SK-N-MC (cell line): ENCODE results near the gene LEFTY1.
"Not testable (repeated sequence)": the region's sequence is repeated elsewhere in the genome, so short reads cannot be mapped to it uniquely, and the experiment has no call there.

Source experiments
- DNase-seq: peaks from one replicate; pipeline ENCODE4 v3.0.0-alpha.2; 2011; ENCODE audit warnings: low read depth, low spot score
- H3K27ac ChIP-seq: fragments of 200-600 bp; sonication (generic); 2 replicates; pipeline ENCODE4 v1.5.1; 2016; ENCODE audit warnings: mixed run types
- H3K36me3 ChIP-seq: fragments of 200-600 bp; sonication (generic); 2 replicates; pipeline ENCODE4 v1.6.1; 2017; ENCODE audit warnings: antibody characterized with exemption, low read length, mixed read lengths; ENCODE audit not compliant: insufficient read depth
- H3K4me3 ChIP-seq: fragments of 200-600 bp; sonication (generic); 2 replicates; pipeline ENCODE4 v1.5.1; 2016
- H3K9ac ChIP-seq: fragments of 200-600 bp; sonication (generic); 2 replicates; pipeline ENCODE4 v1.8.0; 2017; ENCODE audit warnings: mixed run types, mixed read lengths; ENCODE audit not compliant: insufficient read length
- H3K9me3 ChIP-seq: fragments of 200-600 bp; sonication (generic); 2 replicates; pipeline ENCODE4 v1.6.1; 2017; ENCODE audit warnings: low read depth, mild to moderate bottlenecking, antibody characterized with exemption, low read length, moderate library complexity, mixed read lengths
- EZH2 ChIP-seq: fragments of 200-600 bp; sonication (generic); IDR thresholded peaks from one replicate; pipeline ENCODE4 v1.6.1; 2017; ENCODE audit warnings: antibody characterized with exemption
- FOXP2 ChIP-seq: optimal IDR thresholded peaks from 2 replicates; pipeline ENCODE3; 2011; ENCODE audit warnings: mild to moderate bottlenecking, moderate library complexity; ENCODE audit not compliant: insufficient read depth; ENCODE audit errors: extremely low read length, control extremely low read depth
- POLR2AphosphoS5 ChIP-seq: IDR thresholded peaks from 2 replicates; pipeline ENCODE4 v1.6.1; 2012; ENCODE audit warnings: mild to moderate bottlenecking, low read depth, low read length, borderline replicate concordance

LEFTY1 gene, protein sequence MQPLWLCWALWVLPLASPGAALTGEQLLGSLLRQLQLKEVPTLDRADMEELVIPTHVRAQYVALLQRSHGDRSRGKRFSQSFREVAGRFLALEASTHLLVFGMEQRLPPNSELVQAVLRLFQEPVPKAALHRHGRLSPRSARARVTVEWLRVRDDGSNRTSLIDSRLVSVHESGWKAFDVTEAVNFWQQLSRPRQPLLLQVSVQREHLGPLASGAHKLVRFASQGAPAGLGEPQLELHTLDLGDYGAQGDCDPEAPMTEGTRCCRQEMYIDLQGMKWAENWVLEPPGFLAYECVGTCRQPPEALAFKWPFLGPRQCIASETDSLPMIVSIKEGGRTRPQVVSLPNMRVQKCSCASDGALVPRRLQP

DNA sequence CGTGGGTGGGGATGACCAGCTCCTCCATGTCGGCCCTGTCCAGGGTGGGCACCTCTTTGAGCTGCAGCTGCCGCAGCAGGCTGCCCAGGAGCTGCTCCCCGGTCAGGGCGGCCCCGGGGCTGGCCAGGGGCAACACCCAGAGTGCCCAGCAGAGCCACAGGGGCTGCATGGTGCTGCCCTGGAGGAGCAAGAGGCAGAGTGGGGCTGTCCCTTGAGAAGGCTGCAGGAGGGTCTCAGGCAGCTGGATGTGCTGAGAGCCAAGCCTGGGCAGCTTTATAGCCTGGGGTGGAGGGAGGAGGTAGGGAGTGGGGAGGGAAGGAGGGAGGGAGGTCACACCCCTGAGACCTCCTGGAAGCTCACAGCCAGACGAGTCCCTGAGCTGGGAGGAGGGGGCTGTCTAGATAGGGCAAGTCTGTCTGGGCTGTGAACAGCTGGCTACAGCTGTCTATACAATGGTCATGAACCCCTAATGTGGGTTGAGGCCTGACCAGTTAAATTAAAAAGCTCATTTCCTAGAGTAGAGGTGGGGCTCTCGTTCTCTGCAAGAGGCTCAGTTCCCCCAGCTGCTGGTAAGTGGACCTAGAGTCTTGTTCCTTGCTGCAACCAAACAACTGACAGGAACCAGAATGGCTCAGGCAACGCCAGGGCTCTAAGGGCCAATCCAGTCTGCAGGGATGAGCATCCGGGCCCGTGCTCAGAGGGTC is at the start of gene LEFTY1:
LEFTY1 (minus strand) TSS at position 249 of the 704 bp plus-strand sequence; CDS start at position 169, 80 bp downstream.
- no peaks in the 10 kb centered on the region for H3K36me3 ChIP-seq
- H3K9ac ChIP-seq, result no peak within 1 kb of the TSS
- H3K4me3 ChIP-seq, result no peak within 1 kb of the TSS
- DNase-seq, result no peak
- H3K9me3 ChIP-seq, result no peaks in the 10 kb centered on the region
- TF ChIP-seq POLR2AphosphoS5 (no peak), FOXP2 (no peak), EZH2 (no peak)
- H3K27ac ChIP-seq, result no peak within 1 kb of the TSS

DNA sequence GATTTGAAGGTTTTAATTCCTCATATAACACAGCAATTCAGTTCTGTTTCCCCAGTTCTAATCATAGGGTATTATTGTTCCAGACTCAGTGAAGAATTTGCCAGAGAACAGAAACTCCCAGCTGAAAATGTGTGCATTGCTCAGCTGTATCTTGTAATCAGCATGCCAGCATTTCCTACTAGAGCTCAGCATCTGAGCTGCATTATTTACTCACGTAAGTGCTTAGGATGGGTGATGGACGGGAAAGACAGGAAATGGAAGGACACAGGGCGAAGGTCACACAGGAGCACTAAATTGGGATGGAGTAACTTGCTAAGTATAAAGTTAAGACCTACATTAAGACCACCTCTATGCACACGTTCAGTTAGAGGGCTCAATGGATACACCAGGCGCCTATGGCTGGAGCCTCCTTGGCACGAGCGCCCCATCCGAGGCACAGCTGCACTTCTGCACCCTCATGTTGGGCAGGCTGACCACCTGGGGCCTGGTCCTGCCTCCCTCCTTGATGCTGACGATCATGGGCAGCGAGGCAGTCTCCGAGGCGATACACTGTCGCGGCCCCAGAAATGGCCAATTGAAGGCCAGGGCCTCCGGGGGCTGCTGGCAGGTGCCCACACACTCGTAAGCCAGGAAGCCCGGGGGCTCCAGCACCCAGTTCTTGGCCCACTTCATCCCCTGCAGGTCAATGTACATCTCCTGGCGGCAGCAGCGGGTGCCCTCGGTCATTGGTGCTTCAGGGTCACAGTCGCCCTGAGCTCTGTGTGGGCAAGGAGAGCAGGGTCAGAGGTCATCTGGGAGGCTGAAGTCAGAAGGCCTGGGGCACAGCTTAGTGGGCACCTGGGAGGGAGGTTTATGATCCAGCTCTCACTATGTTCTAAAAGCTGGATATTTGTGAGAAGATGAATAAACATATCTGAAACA is 48.4 kb upstream of the LEFTY1 start:
- H3K27ac ChIP-seq, result peak overlapping the region; percentile 44; the same call in 1 of the 2 replicates
- DNase-seq, result no peak

DNA sequence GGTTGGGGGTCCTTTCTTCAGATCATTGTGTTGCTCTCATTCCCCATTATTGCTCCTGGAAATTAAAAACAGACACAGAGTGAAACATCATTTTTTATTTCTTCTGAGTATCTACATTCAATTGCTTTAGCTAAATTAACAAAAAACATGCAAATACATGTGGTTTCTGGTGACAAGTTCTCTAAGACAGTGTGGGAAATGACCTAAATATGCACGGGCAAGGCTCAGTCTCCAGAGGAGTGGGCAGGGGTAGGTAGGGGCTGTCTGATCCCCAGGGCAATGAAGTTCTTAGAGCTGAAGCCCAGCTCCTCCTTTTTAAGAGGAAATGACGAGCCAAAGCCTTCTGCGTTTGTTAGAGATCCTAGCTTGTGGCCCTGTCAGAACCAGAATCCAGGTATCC is 47.6 kb upstream of the LEFTY1 start:
- TF ChIP-seq FOXP2 (no peak), POLR2AphosphoS5 (no peak), EZH2 (no peak)
- H3K27ac ChIP-seq, result peak overlapping the region; percentile 44; the same call in 1 of the 2 replicates
- H3K9ac ChIP-seq, result no peak overlapping the region

More for the DNA sequence above, 48.4 kb upstream of the LEFTY1 start:
- Histone ChIP-seq H3K4me3 (no peak overlapping the region), H3K36me3 (no peaks in the 10 kb centered on the region), H3K9ac (no peak overlapping the region), H3K9me3 (no peaks in the 10 kb centered on the region)
- TF ChIP-seq POLR2AphosphoS5, result no peak
- TF ChIP-seq EZH2, result no peak
- TF ChIP-seq FOXP2, result no peak

DNA sequence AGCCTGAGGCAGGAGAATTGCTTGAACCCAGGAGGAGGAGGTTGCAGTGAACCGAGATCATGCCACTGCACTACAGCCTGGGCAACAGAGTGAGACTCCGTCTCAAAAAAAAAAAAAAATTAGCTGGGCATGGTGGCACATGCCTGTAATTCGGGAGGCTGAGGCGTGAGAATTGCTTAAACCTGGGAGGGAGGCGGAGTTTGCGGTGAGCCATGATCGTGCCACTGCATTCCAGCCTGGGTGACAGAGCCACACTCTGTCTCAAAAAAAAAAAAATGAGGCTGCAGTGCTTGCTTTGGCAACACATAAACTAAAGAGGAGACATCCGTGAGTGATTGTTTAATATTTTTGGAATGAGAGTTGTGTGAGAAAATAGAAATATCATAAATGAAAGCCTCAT is 47.1 kb upstream of the LEFTY1 start:
- not testable (repeated sequence) for DNase-seq, H3K36me3 ChIP-seq, H3K9ac ChIP-seq, H3K4me3 ChIP-seq, H3K9me3 ChIP-seq
- H3K27ac ChIP-seq, result peak overlapping the region; percentile 44; the same call in 1 of the 2 replicates

More for the DNA sequence above, 47.6 kb upstream of the LEFTY1 start:
- Histone ChIP-seq H3K4me3 (no peak overlapping the region), H3K9me3 (no peaks in the 10 kb centered on the region), H3K36me3 (no peaks in the 10 kb centered on the region)
- DNase-seq, result no peak

DNA sequence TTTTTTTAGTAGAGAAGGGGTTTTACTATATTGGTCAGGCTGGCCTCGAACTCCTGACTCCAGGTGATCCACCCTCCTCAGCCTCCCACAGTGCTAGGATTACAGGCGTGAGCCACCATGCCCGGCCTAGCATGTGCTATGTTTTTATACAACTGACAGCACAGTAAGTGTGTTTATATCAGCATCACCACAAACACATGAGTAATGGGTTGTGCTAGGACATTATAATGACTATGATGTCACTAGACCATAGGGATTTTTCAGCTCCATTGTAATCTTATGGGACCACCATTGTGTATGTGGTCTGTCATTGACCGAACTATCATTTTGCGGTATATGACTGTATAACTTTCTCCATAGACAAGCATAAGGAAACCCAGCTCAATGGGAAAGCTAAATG is 45.8 kb upstream of the LEFTY1 start:
- Histone ChIP-seq H3K9ac (no peak overlapping the region), H3K36me3 (no peaks in the 10 kb centered on the region), H3K27ac (no peak overlapping the region), H3K4me3 (no peak overlapping the region), H3K9me3 (no peaks in the 10 kb centered on the region)
- DNase-seq, result no peak
- no peak for TF ChIP-seq FOXP2
- no peak for TF ChIP-seq EZH2
- no peak for TF ChIP-seq POLR2AphosphoS5

DNA sequence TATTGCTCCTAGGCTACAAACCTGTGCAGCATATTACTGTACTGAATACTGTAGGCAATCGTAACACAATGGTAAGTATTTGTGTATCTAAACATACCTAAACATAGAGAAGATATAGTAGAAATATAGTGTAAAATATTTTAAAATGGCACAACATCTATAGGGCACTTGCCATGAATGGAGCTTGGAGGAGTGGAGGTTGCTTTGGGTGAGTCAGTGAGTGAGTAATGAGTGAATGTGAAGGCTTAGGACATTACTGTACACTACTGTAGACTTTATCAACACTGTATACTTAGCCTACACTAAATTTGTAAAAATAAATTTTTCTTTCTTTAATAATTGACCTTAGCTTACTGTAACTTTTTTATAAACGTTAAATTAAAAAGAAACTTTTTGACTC is 44.1 kb upstream of the LEFTY1 start:
- Histone ChIP-seq H3K4me3 (no peak overlapping the region), H3K36me3 (no peaks in the 10 kb centered on the region), H3K27ac (no peak overlapping the region), H3K9ac (no peak overlapping the region), H3K9me3 (no peaks in the 10 kb centered on the region)
- TF ChIP-seq FOXP2 (no peak), EZH2 (no peak), POLR2AphosphoS5 (no peak)
- no peak for DNase-seq

DNA sequence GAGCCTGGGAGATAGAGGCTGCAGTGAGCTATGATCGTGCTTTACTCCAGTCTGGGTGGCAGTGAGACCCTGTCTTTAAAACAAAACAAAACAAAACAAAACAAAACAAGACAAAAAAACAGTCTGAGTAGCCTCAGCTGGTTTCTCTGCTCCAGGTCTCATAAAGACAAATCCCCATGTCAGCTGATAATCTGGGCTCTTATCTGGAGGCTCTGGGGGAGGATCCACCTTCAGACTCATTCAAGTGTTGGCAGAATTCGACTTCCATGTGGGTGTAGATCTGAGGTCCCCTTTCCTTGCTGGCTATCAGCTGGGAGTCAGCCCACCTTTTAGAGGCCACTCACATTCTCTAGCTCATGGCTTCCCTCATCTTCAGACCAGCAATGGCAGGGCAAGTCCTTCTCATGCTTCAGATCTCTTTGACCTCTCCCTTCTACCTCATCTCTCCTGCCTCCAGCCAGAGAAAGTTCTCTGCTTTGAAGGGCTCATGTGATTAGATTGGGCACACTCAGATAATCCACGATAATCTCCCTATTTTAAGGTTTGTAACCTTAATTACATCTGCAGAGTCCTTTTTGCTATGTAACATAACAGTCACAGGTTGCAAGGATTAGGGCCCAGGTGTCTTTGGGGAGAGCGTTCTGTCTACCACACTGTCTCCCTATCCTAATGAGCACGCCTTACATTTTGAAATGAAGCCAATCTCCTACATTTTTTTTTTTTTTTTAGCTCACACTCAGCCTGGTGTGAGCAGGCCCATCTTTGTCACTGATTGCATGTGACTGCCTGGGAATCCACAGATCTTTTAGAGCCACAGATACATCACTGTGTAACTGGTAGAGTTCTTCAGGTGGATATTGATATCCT is 42.6 kb upstream of the LEFTY1 start:
- H3K27ac ChIP-seq, result no peak overlapping the region
- H3K9me3 ChIP-seq, result no peaks in the 10 kb centered on the region
- no peak overlapping the region for H3K4me3 ChIP-seq
- TF ChIP-seq POLR2AphosphoS5, result no peak
- TF ChIP-seq FOXP2, result no peak
- TF ChIP-seq EZH2, result no peak
- no peaks in the 10 kb centered on the region for H3K36me3 ChIP-seq
- no peak overlapping the region for H3K9ac ChIP-seq
- DNase-seq, result no peak

DNA sequence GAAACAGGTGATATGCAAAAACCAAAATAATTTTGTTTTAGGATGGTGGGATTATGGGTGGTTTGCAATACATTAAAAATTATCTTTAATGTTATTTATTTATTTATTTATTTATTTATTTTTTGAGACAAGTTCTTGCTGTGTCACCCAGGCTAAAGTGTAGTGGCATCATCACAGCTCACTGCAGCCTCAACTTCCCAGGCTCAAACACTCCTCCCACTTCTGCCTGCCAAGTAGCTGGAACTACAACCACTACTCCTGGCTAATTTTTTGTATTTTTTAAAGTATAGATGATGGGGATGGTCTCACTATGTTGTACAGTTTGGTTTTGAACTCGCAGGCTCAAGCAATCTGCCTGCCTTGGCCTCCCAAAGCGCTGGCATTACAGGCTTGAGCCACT is 41.6 kb upstream of the LEFTY1 start:
- TF ChIP-seq POLR2AphosphoS5 (no peak), FOXP2 (no peak)
- Histone ChIP-seq H3K9ac (no peak overlapping the region), H3K27ac (no peak overlapping the region), H3K4me3 (no peak overlapping the region), H3K9me3 (no peaks in the 10 kb centered on the region), H3K36me3 (no peaks in the 10 kb centered on the region)
- DNase-seq, result no peak

DNA sequence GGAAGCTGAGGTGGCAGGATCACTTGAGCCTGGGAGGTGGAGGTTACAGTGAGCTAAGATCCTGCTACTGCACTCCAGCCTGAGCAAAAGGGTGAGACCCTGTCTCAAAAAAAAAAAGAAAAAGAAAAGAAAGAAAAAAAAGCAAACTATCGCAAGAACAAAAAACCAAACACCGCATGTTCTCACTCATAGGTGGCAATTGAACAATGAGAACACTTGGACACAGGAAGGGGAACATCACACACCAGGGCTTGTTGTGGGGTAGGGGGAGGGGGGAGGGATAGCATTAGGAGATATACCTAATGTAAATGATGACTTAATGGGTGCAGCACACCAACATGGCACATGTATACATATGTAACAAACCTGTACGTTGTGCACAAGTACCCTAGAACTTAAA is 40.5 kb upstream of the LEFTY1 start:
- H3K4me3 ChIP-seq, DNase-seq, H3K36me3 ChIP-seq, H3K9me3 ChIP-seq, H3K27ac ChIP-seq, H3K9ac ChIP-seq: not testable (repeated sequence)
